Measurements from ENCODE around the gene CHST14.

DNA sequence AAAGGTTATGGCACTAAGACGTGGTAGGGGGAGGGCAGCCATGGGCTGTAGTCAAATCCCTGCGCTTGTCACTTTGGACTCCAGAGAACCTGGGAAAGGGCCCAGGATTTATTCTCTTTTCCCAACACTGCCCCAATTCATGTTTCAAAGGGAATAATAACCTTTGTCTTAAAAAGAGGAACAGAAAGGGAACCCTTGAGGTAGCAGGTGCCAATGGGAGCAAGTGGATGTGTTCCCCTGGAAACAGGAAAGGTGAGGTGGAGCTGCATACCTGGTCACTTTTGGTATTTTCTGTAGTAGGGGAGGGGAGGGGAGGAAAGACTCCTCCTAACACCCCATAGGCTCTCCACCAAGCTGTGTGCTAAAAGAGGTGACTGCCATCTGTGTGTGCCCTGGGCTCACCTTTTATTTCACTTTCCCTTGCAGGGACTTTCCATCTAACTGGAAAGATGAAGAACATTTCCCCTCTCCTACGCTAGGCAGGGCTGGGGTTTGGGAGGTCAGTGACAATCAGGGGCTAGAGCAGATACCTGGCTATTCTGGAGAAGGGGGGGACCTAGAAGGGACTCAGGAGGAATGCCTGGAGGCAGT, 6.1 kb upstream of the CHST14 start:
- TF ChIP-seq, protein P1, sequence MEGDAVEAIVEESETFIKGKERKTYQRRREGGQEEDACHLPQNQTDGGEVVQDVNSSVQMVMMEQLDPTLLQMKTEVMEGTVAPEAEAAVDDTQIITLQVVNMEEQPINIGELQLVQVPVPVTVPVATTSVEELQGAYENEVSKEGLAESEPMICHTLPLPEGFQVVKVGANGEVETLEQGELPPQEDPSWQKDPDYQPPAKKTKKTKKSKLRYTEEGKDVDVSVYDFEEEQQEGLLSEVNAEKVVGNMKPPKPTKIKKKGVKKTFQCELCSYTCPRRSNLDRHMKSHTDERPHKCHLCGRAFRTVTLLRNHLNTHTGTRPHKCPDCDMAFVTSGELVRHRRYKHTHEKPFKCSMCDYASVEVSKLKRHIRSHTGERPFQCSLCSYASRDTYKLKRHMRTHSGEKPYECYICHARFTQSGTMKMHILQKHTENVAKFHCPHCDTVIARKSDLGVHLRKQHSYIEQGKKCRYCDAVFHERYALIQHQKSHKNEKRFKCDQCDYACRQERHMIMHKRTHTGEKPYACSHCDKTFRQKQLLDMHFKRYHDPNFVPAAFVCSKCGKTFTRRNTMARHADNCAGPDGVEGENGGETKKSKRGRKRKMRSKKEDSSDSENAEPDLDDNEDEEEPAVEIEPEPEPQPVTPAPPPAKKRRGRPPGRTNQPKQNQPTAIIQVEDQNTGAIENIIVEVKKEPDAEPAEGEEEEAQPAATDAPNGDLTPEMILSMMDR (IDR thresholded peaks at IDR 0.05), result no peak
- TF ChIP-seq POLR2A (IDR thresholded peaks at IDR 0.05), result no peak
